Fibroblast of the aortic adventitia (primary cell): ENCODE measurements around the gene TROAP. TPM values are rescaled to one million over a fixed set of nuclear protein-coding genes. Genes with fewer than 3 reads are reported as not detected.

Experiments used
- DNase-seq: peaks from one replicate; pipeline ENCODE4 v3.0.0-alpha.2; 2010; ENCODE audit warnings: low read depth
- H3K4me3 ChIP-seq: 2 replicates; pipeline ENCODE4 v1.5.1; 2011; ENCODE audit warnings: low read depth, mild to moderate bottlenecking, control low read depth, low read length, moderate library complexity
- total RNA-seq: library from RNA; depleted of rRNA; stranded (reverse); fragments of >200 nt; gene quantifications from 2 replicates; pipeline ENCODE4 v1.2.3, GENCODE V29; 2012; ENCODE audit warnings: low replicate concordance
- TF ChIP-seq, protein P1 (sequence below): IDR thresholded peaks from 2 replicates; pipeline ENCODE4 v1.5.1; 2011; ENCODE audit warnings: mild to moderate bottlenecking, low read length, control low read depth, inconsistent platforms; ENCODE audit not compliant: insufficient read depth

TROAP gene
- total RNA-seq, 1 donor = 11.3 TPM

GRCh38 chr12:49296836-49297694, 26.0 kb upstream of the TROAP start:
- DNase-seq = no peak
- TF ChIP-seq, protein P1, sequence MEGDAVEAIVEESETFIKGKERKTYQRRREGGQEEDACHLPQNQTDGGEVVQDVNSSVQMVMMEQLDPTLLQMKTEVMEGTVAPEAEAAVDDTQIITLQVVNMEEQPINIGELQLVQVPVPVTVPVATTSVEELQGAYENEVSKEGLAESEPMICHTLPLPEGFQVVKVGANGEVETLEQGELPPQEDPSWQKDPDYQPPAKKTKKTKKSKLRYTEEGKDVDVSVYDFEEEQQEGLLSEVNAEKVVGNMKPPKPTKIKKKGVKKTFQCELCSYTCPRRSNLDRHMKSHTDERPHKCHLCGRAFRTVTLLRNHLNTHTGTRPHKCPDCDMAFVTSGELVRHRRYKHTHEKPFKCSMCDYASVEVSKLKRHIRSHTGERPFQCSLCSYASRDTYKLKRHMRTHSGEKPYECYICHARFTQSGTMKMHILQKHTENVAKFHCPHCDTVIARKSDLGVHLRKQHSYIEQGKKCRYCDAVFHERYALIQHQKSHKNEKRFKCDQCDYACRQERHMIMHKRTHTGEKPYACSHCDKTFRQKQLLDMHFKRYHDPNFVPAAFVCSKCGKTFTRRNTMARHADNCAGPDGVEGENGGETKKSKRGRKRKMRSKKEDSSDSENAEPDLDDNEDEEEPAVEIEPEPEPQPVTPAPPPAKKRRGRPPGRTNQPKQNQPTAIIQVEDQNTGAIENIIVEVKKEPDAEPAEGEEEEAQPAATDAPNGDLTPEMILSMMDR = peak; percentile 20
- H3K4me3 ChIP-seq = peak overlapping the region; percentile 5

DNA sequence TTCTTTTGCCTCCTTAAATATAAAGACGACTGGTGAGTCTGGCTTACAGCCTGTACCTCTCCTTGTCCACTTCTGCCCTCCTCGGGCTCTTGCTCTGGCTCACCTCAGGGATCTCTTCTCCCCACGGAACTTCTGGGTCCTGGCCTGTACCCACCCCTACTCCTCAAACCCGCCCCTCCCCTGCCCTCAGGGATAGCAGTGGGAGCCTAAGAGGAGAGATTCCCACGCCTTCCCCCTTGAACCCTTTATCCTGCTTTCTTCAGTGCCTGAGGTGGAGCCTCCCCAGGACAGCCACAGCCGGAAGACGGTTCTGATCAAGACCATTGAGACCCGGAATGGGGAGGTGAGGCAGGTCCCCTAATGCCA, 25.4 kb upstream of the TROAP start:
- H3K4me3 ChIP-seq = no peak overlapping the region
- DNase-seq = no peak
- TF ChIP-seq, protein P1 = no peak

GRCh38 chr12:49298160-49298559, 24.9 kb upstream of the TROAP start:
- H3K4me3 ChIP-seq = no peak overlapping the region
- DNase-seq = no peak
- TF ChIP-seq, protein P1 = no peak

DNA sequence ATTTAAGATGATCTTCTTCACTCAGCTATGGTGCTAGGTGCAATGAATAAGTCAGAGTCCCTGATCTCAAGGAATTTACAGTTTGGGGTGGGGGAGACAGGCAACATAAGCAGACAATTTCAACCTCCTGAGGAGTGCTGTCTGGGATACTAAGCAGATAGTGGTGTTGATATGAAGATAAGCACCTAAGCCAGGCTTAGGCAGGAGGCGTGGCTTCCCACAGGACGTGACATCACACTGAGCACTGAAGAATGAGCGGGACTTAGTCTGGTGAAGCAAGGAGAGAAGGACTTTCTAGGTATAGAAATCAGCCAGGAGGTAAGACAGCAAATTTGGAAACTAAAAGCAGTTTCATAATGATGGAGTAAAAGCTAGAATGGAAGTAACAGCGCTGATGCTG, 21.3 kb upstream of the TROAP start:
- no peak for DNase-seq
- TF ChIP-seq, protein P1 = no peak
- no peak overlapping the region for H3K4me3 ChIP-seq

GRCh38 chr12:49304161-49304560, 18.9 kb upstream of the TROAP start:
- TF ChIP-seq, protein P1 = no peak
- no peak overlapping the region for H3K4me3 ChIP-seq
- DNase-seq = peak; percentile 53

GRCh38 chr12:49305762-49306510, 17.1 kb upstream of the TROAP start:
- no peak overlapping the region for H3K4me3 ChIP-seq
- DNase-seq = no peak
- TF ChIP-seq, protein P1 = no peak
